H1 (cell line): ENCODE results near the gene AHI1. TPM values are rescaled to one million over a fixed set of nuclear protein-coding genes. Genes with fewer than 3 reads are reported as not detected.

Experiments
- CTCF ChIA-PET: fragments of 300-600 bp; sonication (Branson Sonifier 250); formaldehyde crosslinking; loops from one replicate; lab custom pipeline; 2021; ENCODE audit not compliant: partially characterized antibody; lab: Charles Lee
- POLR2A ChIA-PET: fragments of 300-600 bp; sonication (Branson Sonifier 250); formaldehyde crosslinking; loops from one replicate; lab custom pipeline; 2021; ENCODE audit warnings: inconsistent platforms; ENCODE audit not compliant: partially characterized antibody; lab: Charles Lee
- DNase-seq, 2 experiments: peaks; one replicate each; pipeline versions ENCODE4 v3.0.0 to v3.0.0-alpha.2; 2010 to 2022; ENCODE audit warnings: low spot score in 2 of 2, low read depth in 1 of 2, mixed read lengths in 1 of 2
- FAIRE-seq: peaks from 2 replicates; lab custom pipeline; 2011; peaks lifted over from hg19 to GRCh38; lab: Jason Lieb, UNC
- H2AFZ ChIP-seq: 2 replicates; pipeline ENCODE4 v1.8.1; 2012; ENCODE audit warnings: low read length, inconsistent platforms
- H2AK5ac ChIP-seq: 2 replicates; pipeline ENCODE4 v1.6.1; 2013; ENCODE audit warnings: low read depth, low read length
- H2BK120ac ChIP-seq: replicated peaks from 2 replicates; pipeline ENCODE3; 2013; ENCODE audit warnings: low read depth, low read length, inconsistent platforms
- H2BK12ac ChIP-seq: 2 replicates; pipeline ENCODE4 v1.6.1; 2013; ENCODE audit warnings: low read depth, low read length
- H2BK15ac ChIP-seq: 2 replicates; pipeline ENCODE4 v1.6.1; 2013; ENCODE audit warnings: low read length
- H2BK20ac ChIP-seq: 2 replicates; pipeline ENCODE4 v1.6.1; 2013; ENCODE audit warnings: low read length
- H2BK5ac ChIP-seq: 2 replicates; pipeline ENCODE4 v1.6.1; 2013; ENCODE audit warnings: low read depth, low read length
- H3K14ac ChIP-seq: 2 replicates; pipeline ENCODE4 v1.6.1; 2013; ENCODE audit warnings: inconsistent platforms; ENCODE audit not compliant: insufficient read length
- H3K18ac ChIP-seq: 2 replicates; pipeline ENCODE4 v1.6.1; 2013; ENCODE audit warnings: low read length; ENCODE audit errors: extremely low read depth
- H3K23ac ChIP-seq: 2 replicates; pipeline ENCODE4 v1.6.1; 2013; ENCODE audit warnings: inconsistent platforms; ENCODE audit not compliant: insufficient read length
- H3K23me2 ChIP-seq: 2 replicates; pipeline ENCODE4 v1.6.1; 2013; ENCODE audit warnings: low read depth, low read length
- H3K27ac ChIP-seq: 2 replicates; pipeline ENCODE4 v1.6.1; 2011; ENCODE audit warnings: low read depth, low read length, inconsistent platforms
- H3K27me3 ChIP-seq, 4 experiments: replicated peaks in 1 of 4; 1 replicate in 1 of 4; 2 replicates in 3 of 4; pipeline versions ENCODE4 v1.6.1 to v1.8.1; 2011 to 2013; ENCODE audit warnings: low read length in 3 of 4, mild to moderate bottlenecking in 3 of 4, inconsistent platforms in 2 of 4, mixed read lengths in 2 of 4, moderate library complexity in 1 of 4; ENCODE audit not compliant: control insufficient read depth in 3 of 4, insufficient read depth in 3 of 4; ENCODE audit errors: extremely low read depth in 1 of 4
- H3K36me3 ChIP-seq, 4 experiments: 2 replicates each; pipeline versions ENCODE4 v1.6.1 to v1.8.1; 2011 to 2013; ENCODE audit warnings: mild to moderate bottlenecking in 4 of 4, low read length in 3 of 4, moderate library complexity in 2 of 4, control low read depth in 1 of 4, inconsistent platforms in 1 of 4; ENCODE audit not compliant: insufficient read depth in 4 of 4, control insufficient read depth in 2 of 4
- H3K4ac ChIP-seq: replicated peaks from 2 replicates; pipeline ENCODE3; 2013; ENCODE audit warnings: low read length, low read depth, mixed read lengths, inconsistent platforms; ENCODE audit not compliant: insufficient read length
- H3K4me1 ChIP-seq, 4 experiments: replicated peaks in 1 of 4; 1 replicate in 1 of 4; 2 replicates in 3 of 4; pipeline versions ENCODE4 v1.6.1 to v1.8.1; 2011 to 2013; ENCODE audit warnings: low read length in 3 of 4, inconsistent platforms in 2 of 4, mixed read lengths in 1 of 4; ENCODE audit not compliant: insufficient read depth in 4 of 4, control insufficient read depth in 3 of 4
- H3K4me2 ChIP-seq, 2 experiments: 2 replicates each; pipeline versions ENCODE4 v1.6.1 to v1.8.1; 2011 to 2013; ENCODE audit warnings: low read depth in 2 of 2, low read length in 2 of 2, control low read depth in 1 of 2, inconsistent platforms in 1 of 2, mild to moderate bottlenecking in 1 of 2; ENCODE audit not compliant: insufficient read depth in 1 of 2
- H3K4me3 ChIP-seq, 4 experiments: fragments of 200-600, 300-600 bp in 1 of 4; sonication (generic), shearing (Covaris generic), sonication (Bioruptor Twin) in 1 of 4; 2 replicates each; pipeline versions ENCODE4 v1.5.1 to v1.8.1; 2011 to 2016; ENCODE audit warnings: low read length in 4 of 4, low read depth in 3 of 4, control low read depth in 2 of 4, inconsistent platforms in 2 of 4, mild to moderate bottlenecking in 2 of 4, mixed read lengths in 1 of 4, moderate library complexity in 1 of 4; ENCODE audit not compliant: insufficient read depth in 2 of 4; ENCODE audit errors: extremely low read depth in 1 of 4
- H3K56ac ChIP-seq: replicated peaks from 2 replicates; pipeline ENCODE3; 2013; ENCODE audit warnings: low read depth, mild to moderate bottlenecking, mixed read lengths, low read length, inconsistent platforms; ENCODE audit not compliant: insufficient read length
- H3K79me1 ChIP-seq: 2 replicates; pipeline ENCODE4 v1.6.1; 2013; ENCODE audit warnings: low read depth, low read length, control low read depth
- H3K79me2 ChIP-seq, 2 experiments: 2 replicates each; pipeline versions ENCODE4 v1.6.1 to v1.8.1; 2012 to 2013; ENCODE audit warnings: low read length in 2 of 2, mild to moderate bottlenecking in 2 of 2, inconsistent platforms in 1 of 2; ENCODE audit not compliant: insufficient read depth in 2 of 2, control insufficient read depth in 1 of 2
- H3K9ac ChIP-seq, 4 experiments: replicated peaks in 1 of 4; 1 replicate in 1 of 4; 2 replicates in 3 of 4; pipeline versions ENCODE4 v1.6.1 to v1.8.1; 2011 to 2013; ENCODE audit warnings: low read depth in 3 of 4, low read length in 3 of 4, control low read depth in 2 of 4, mild to moderate bottlenecking in 2 of 4, moderate library complexity in 2 of 4, inconsistent platforms in 1 of 4; ENCODE audit errors: extremely low read depth in 1 of 4
- H3K9me3 ChIP-seq, 2 experiments: 2 replicates each; pipeline versions ENCODE4 v1.6.1 to v1.8.1; 2012 to 2013; ENCODE audit warnings: mild to moderate bottlenecking in 2 of 2, moderate library complexity in 2 of 2, control low read depth in 1 of 2, inconsistent platforms in 1 of 2, low read depth in 1 of 2, low read length in 1 of 2, mixed read lengths in 1 of 2; ENCODE audit not compliant: insufficient read depth in 2 of 2
- H4K20me1 ChIP-seq, 2 experiments: replicated peaks in 1 of 2; 2 replicates each; pipeline versions ENCODE3 to v1.8.1; 2011 to 2013; ENCODE audit warnings: inconsistent platforms in 2 of 2, low read length in 2 of 2, mild to moderate bottlenecking in 1 of 2; ENCODE audit not compliant: insufficient read depth in 2 of 2, control insufficient read depth in 1 of 2
- H4K5ac ChIP-seq: 2 replicates; pipeline ENCODE4 v1.6.1; 2013; ENCODE audit warnings: low read length, low read depth, mixed read lengths, inconsistent platforms; ENCODE audit not compliant: insufficient read length
- H4K8ac ChIP-seq: 2 replicates; pipeline ENCODE4 v1.8.0; 2013; ENCODE audit warnings: mild to moderate bottlenecking, moderate library complexity, low read length, inconsistent platforms; ENCODE audit not compliant: insufficient read depth; ENCODE audit errors: extremely low read depth
- H4K91ac ChIP-seq: replicated peaks from 2 replicates; pipeline ENCODE3; 2013; ENCODE audit warnings: low read length, mixed read lengths, inconsistent platforms; ENCODE audit not compliant: insufficient read length
- ATF3 ChIP-seq: IDR thresholded peaks from 2 replicates; pipeline ENCODE4 v1.6.1; 2011; ENCODE audit warnings: low read depth, mild to moderate bottlenecking, low read length; ENCODE audit not compliant: insufficient read depth
- CBX8 ChIP-seq: fragments of 300-800, 300-1000 bp; sonication (generic); IDR thresholded peaks from 2 replicates; pipeline ENCODE4 v1.7.1; 2016; ENCODE audit warnings: low read depth, low read length, borderline replicate concordance
- CTBP2 ChIP-seq: IDR thresholded peaks from 2 replicates; pipeline ENCODE4 v1.7.0; 2011; ENCODE audit warnings: borderline replicate concordance, mild to moderate bottlenecking, moderate library complexity, mixed read lengths, low read length; ENCODE audit not compliant: insufficient read depth, insufficient read length
- GTF2F1 ChIP-seq: IDR thresholded peaks from 2 replicates; pipeline ENCODE4 v1.6.1; 2012; ENCODE audit warnings: low read depth, low read length, improper control_type of control experiment, borderline replicate concordance
- JUN ChIP-seq: IDR thresholded peaks from 2 replicates; pipeline ENCODE4 v1.6.1; 2011; ENCODE audit warnings: low read depth, mild to moderate bottlenecking, improper control_type of control experiment, low read length
- JUND ChIP-seq: IDR thresholded peaks from 2 replicates; pipeline ENCODE4 v1.6.1; 2011; ENCODE audit warnings: mild to moderate bottlenecking, improper control_type of control experiment, low read length
- KDM5A ChIP-seq: fragments of 200-600 bp; IDR thresholded peaks from 2 replicates; pipeline ENCODE4 v1.7.1; 2012; ENCODE audit warnings: mild to moderate bottlenecking, low read length, inconsistent platforms, mixed read lengths
- MAX ChIP-seq: IDR thresholded peaks from 2 replicates; pipeline ENCODE4 v1.6.1; 2012; ENCODE audit warnings: inconsistent platforms
- POLR2AphosphoS5 ChIP-seq: IDR thresholded peaks from 2 replicates; pipeline ENCODE4 v1.6.1; 2011; ENCODE audit warnings: low read depth, low read length
- SAP30 ChIP-seq: fragments of 300-600 bp; sonication (generic); IDR thresholded peaks from 2 replicates; pipeline ENCODE4 v1.7.1; 2012; ENCODE audit warnings: low read length, moderate library complexity, mild to moderate bottlenecking, inconsistent platforms; ENCODE audit not compliant: insufficient read depth, insufficient replicate concordance
- SRF ChIP-seq: IDR thresholded peaks from 2 replicates; pipeline ENCODE4 v1.6.1; 2011; ENCODE audit warnings: mild to moderate bottlenecking, low read depth, low read length, moderate library complexity
- TAF7 ChIP-seq: optimal IDR thresholded peaks from 2 replicates; pipeline ENCODE3; 2011; ENCODE audit warnings: low read depth, mild to moderate bottlenecking, inconsistent platforms, low read length, moderate library complexity, borderline replicate concordance
- TCF12 ChIP-seq: IDR thresholded peaks from 2 replicates; pipeline ENCODE4 v1.6.1; 2011; ENCODE audit warnings: low read depth, mild to moderate bottlenecking, low read length
- TEAD4 ChIP-seq: IDR thresholded peaks from 2 replicates; pipeline ENCODE4 v1.6.1; 2012; ENCODE audit warnings: low read depth, low read length, inconsistent platforms, mixed read lengths
- whole genome bisulfite sequencing, 2 experiments: shearing (Covaris generic) in 1 of 2; methylation state at CpG; one replicate each; pipeline versions ENCODE4 v1.1.6 to v1.1.7; 2013 to 2015; ENCODE audit warnings: low lambda C conversion rate in 2 of 2, mixed read lengths in 2 of 2, inconsistent platforms in 1 of 2, low coverage in 1 of 2, missing lambda C conversion rate in 1 of 2; ENCODE audit not compliant: insufficient replicate concordance in 2 of 2, insufficient coverage in 1 of 2, insufficient read length in 1 of 2; ENCODE audit errors: extremely low coverage in 1 of 2, missing lambda C conversion rate in 1 of 2; 5-methylcytosine and 5-hydroxymethylcytosine counted together
- polyA plus RNA-seq, 7 experiments: library from polyadenylated mRNA; depleted of rRNA in 3 of 7; stranded (reverse) in 5 of 7; unstranded in 2 of 7; fragments of >200 nt in 5 of 7; fragments of 200-250 nt in 2 of 7; gene quantifications; 1 replicate in 5 of 7; 2 replicates in 1 of 7; 4 replicates in 1 of 7; pipeline versions ENCODE4 v1.2.1 to v1.2.3, GENCODE V29; 2011 to 2013; ENCODE audit warnings: missing spikeins in 2 of 7, mixed read lengths in 2 of 7
- total RNA-seq: library from RNA; stranded (reverse); fragmentation: NEBNext Ultra II Directional; extraction: Animal tissue kit (Norgen Biotek cat#: 25700); gene quantifications from 2 replicates; pipeline ENCODE4 v1.2.1, GENCODE V29; 2021

The AHI1 gene
- total and polyA plus RNA-seq, 2 of the 8 experiments (the other 6 are each of a cell fraction or from before 2014, with no cell fraction given), result 4.2 to 19.6 TPM

- Histone ChIP-seq H3K4me3 (no peak overlapping the region), H4K20me1 (no peaks in the 10 kb centered on the region), H2BK20ac (no peak overlapping the region), H2BK120ac (no peak overlapping the region), H4K5ac (no peak overlapping the region), H3K4ac (no peak overlapping the region), H3K4me2 (no peak overlapping the region), H3K79me1 (no peaks in the 10 kb centered on the region), H3K36me3 (peaks cover 0 to 3% (median under 1%) of the 10 kb centered on the region in 4 experiments; a peak in 2 of 8 replicates), H3K23ac (no peak overlapping the region), H3K9ac (no peak overlapping the region), H2BK15ac (no peak overlapping the region), H3K27me3 (no peaks in the 10 kb centered on the region), H3K4me1 (no peaks in the 10 kb centered on the region), H3K27ac (no peak overlapping the region), H3K18ac (no peak overlapping the region), H2AFZ (no peak overlapping the region), H2BK5ac (no peak overlapping the region), H3K79me2 (no peaks in the 10 kb centered on the region), H3K14ac (no peak overlapping the region), H3K23me2 (no peaks in the 10 kb centered on the region), H3K56ac (no peak overlapping the region), H3K9me3 (no peaks in the 10 kb centered on the region), H4K91ac (no peak overlapping the region), H2BK12ac (no peak overlapping the region), H2AK5ac (no peak overlapping the region), H4K8ac (no peak overlapping the region)
- 94% methylated on average over 1 of the region's 1 CpG; no CpG with 5 or more reads in 1 of the 2 experiments for WGBS, 2 experiments
- DNase-seq, result no peak
- ChIA-PET POLR2A (no interaction called here), CTCF (no interaction called here)
- no peak for FAIRE-seq
- TF ChIP-seq TEAD4, result no peak
- no peak for TF ChIP-seq POLR2AphosphoS5
- TF ChIP-seq KDM5A, result no peak
- no peak for TF ChIP-seq JUND
- TF ChIP-seq ATF3, result no peak
- no peak for TF ChIP-seq SAP30
- no peak for TF ChIP-seq CTBP2
- TF ChIP-seq GTF2F1, result no peak
- no peak for TF ChIP-seq SRF
- TF ChIP-seq TAF7, result no peak
- TF ChIP-seq CBX8, result no peak
- TF ChIP-seq TCF12, result no peak
- TF ChIP-seq JUN, result no peak
- no peak for TF ChIP-seq MAX
Measured at GRCh38 chr6:135310291-135310690, 187.2 kb downstream of the AHI1 start.
